Erythroblast (primary cell): ENCODE results near the gene LZTS2.

Experiments used
- GATA1 ChIP-seq: IDR thresholded peaks from 2 replicates; pipeline ENCODE4 v1.6.1; 2011; ENCODE audit warnings: low read depth, mild to moderate bottlenecking, control low read depth, low read length, moderate library complexity
- POLR2A ChIP-seq: IDR thresholded peaks from 2 replicates; pipeline ENCODE4 v1.6.1; 2011; ENCODE audit warnings: mild to moderate bottlenecking, low read length

GRCh38 chr10:101008823-101009423 lies 9.3 kb downstream of the LZTS2 start:
- no peak for TF ChIP-seq POLR2A
- no peak for TF ChIP-seq GATA1
